HG02943 (cell line): Measurements from ENCODE around the gene PRR13.

ENCODE experiments used
- ATAC-seq: cut with Tn5 transposase; IDR thresholded peaks from one replicate; pipeline ENCODE4 v1.9.1; 2021; ENCODE audit warnings: mild to moderate bottlenecking, low read depth, moderate library complexity; ENCODE audit not compliant: unreplicated experiment

The PRR13 gene

GRCh38 chr12:53489242-53489864 lies 47.8 kb downstream of the PRR13 start:
- no peak for ATAC-seq

- no peak for ATAC-seq
Measured at GRCh38 chr12:53492188-53492587, 50.7 kb downstream of the PRR13 start.

- ATAC-seq = peak; percentile 86
Measured at GRCh38 chr12:53492830-53493609, 51.5 kb downstream of the PRR13 start.

GRCh38 chr12:53493610-53494391 lies 52.3 kb downstream of the PRR13 start:
- ATAC-seq = no peak
